SK-N-SH (cell line): Measurements from ENCODE around the gene DENND1A. TPM values are rescaled to one million over a fixed set of nuclear protein-coding genes. Genes with fewer than 3 reads are reported as not detected.

ENCODE experiments used
- CTCF ChIA-PET: fragments of 300-600, 350-600 bp; formaldehyde crosslinking; extraction: SDS; loops from one replicate; lab custom pipeline; 2021; lab: Yijun Ruan, JAX
- POLR2A ChIA-PET: fragments of 350-600 bp; sonication (Branson Sonifier 250); formaldehyde crosslinking; extraction: SDS; loops from one replicate; lab custom pipeline; 2020; ENCODE audit warnings: antibody characterized with exemption, inconsistent platforms; lab: Yijun Ruan, JAX
- DNase-seq: peaks from one replicate; pipeline ENCODE4 v3.0.0; 2012
- H2AFZ ChIP-seq: fragments of 200-600 bp; sonication (generic); 2 replicates; pipeline ENCODE4 v1.8.1; 2016; ENCODE audit warnings: antibody characterized with exemption, mild to moderate bottlenecking, low read depth
- H3F3A ChIP-seq: fragments of 200-600 bp; sonication (generic); replicated peaks from 2 replicates; pipeline ENCODE3; 2016; ENCODE audit warnings: antibody characterized with exemption, mild to moderate bottlenecking; ENCODE audit not compliant: insufficient read depth
- H3K27ac ChIP-seq, 2 experiments: fragments of 200-500 bp in 1 of 2; fragments of 200-600 bp in 1 of 2; sonication (Bioruptor generic) in 1 of 2; sonication (generic), shearing (Covaris generic) in 1 of 2; 2 replicates each; pipeline versions ENCODE4 v1.5.1 to v1.6.1; 2014 to 2016; ENCODE audit warnings: low read depth in 2 of 2, inconsistent platforms in 1 of 2, low read length in 1 of 2, mild to moderate bottlenecking in 1 of 2, mixed read lengths in 1 of 2
- H3K27me3 ChIP-seq: fragments of 200-600 bp; sonication (generic), shearing (Covaris generic); 2 replicates; pipeline ENCODE4 v1.6.1; 2016; ENCODE audit warnings: mixed run types; ENCODE audit not compliant: insufficient read depth
- H3K36me3 ChIP-seq, 2 experiments: fragments of 200-500 bp in 1 of 2; fragments of 200-600 bp in 1 of 2; sonication (Bioruptor generic) in 1 of 2; sonication (generic) in 1 of 2; replicated peaks in 1 of 2; 2 replicates each; pipeline versions ENCODE3 to v1.5.1; 2014 to 2016; ENCODE audit warnings: low read length in 1 of 2, mild to moderate bottlenecking in 1 of 2; ENCODE audit not compliant: insufficient read depth in 2 of 2, control insufficient read depth in 1 of 2
- H3K4me1 ChIP-seq, 2 experiments: fragments of 200-500 bp in 1 of 2; fragments of 200-600 bp in 1 of 2; sonication (Bioruptor generic) in 1 of 2; sonication (generic), shearing (Covaris generic) in 1 of 2; 2 replicates each; pipeline versions ENCODE4 v1.5.1 to v1.6.1; 2014 to 2016; ENCODE audit warnings: low read depth in 1 of 2, low read length in 1 of 2, mixed run types in 1 of 2; ENCODE audit not compliant: insufficient read depth in 2 of 2, control insufficient read depth in 1 of 2
- H3K4me2 ChIP-seq: fragments of 200-600 bp; sonication (generic), shearing (Covaris generic); 2 replicates; pipeline ENCODE4 v1.6.1; 2017; ENCODE audit warnings: mixed run types
- H3K4me3 ChIP-seq, 2 experiments: fragments of 200-500 bp in 1 of 2; fragments of 200-600 bp in 1 of 2; sonication (Bioruptor generic) in 1 of 2; sonication (generic), shearing (Covaris generic) in 1 of 2; 2 replicates each; pipeline versions ENCODE4 v1.5.1 to v1.8.1; 2014 to 2016; ENCODE audit warnings: low read depth in 2 of 2, inconsistent platforms in 1 of 2, low read length in 1 of 2, mild to moderate bottlenecking in 1 of 2, mixed read lengths in 1 of 2, moderate library complexity in 1 of 2
- H3K79me2 ChIP-seq: fragments of 200-600 bp; sonication (generic); 2 replicates; pipeline ENCODE4 v1.8.1; 2017; ENCODE audit warnings: mild to moderate bottlenecking; ENCODE audit not compliant: insufficient read depth
- H3K9ac ChIP-seq: fragments of 200-600 bp; sonication (generic); 2 replicates; pipeline ENCODE4 v1.6.1; 2017; ENCODE audit warnings: mixed run types
- H3K9me2 ChIP-seq: fragments of 200-600 bp; sonication (generic); 2 replicates; pipeline ENCODE4 v1.6.1; 2017; ENCODE audit warnings: mixed run types
- H3K9me3 ChIP-seq: fragments of 200-600 bp; sonication (generic); 2 replicates; pipeline ENCODE4 v1.6.1; 2017; ENCODE audit warnings: mixed run types, mild to moderate bottlenecking, moderate library complexity
- H4K20me1 ChIP-seq: fragments of 200-600 bp; sonication (generic); 2 replicates; pipeline ENCODE4 v1.6.1; 2017; ENCODE audit warnings: mild to moderate bottlenecking, mixed run types; ENCODE audit not compliant: insufficient read depth
- CHD2 ChIP-seq: fragments of 150-350 bp; IDR thresholded peaks from 2 replicates; pipeline ENCODE4 v1.6.1; 2018; ENCODE audit warnings: low read length; ENCODE audit not compliant: partially characterized antibody
- CTCF ChIP-seq: fragments of 200-600 bp; sonication (generic); IDR thresholded peaks from 2 replicates; pipeline ENCODE4 v1.6.1; 2017; ENCODE audit warnings: antibody characterized with exemption, mild to moderate bottlenecking, moderate library complexity
- EZH2phosphoT487 ChIP-seq: fragments of 200-600 bp; sonication (generic); IDR thresholded peaks from 2 replicates; pipeline ENCODE4 v1.6.1; 2017; ENCODE audit warnings: low read depth, mixed run types, mild to moderate bottlenecking, antibody characterized with exemption, moderate library complexity, borderline replicate concordance
- FOSL2 ChIP-seq: IDR thresholded peaks from 2 replicates; pipeline ENCODE4 v1.4.0; 2012; ENCODE audit warnings: low read depth, mild to moderate bottlenecking, moderate library complexity, borderline replicate concordance
- FOXJ3 ChIP-seq: sonication (generic); formaldehyde crosslinking; IDR thresholded peaks from 2 replicates; pipeline ENCODE4 v1.5.1; 2020; ENCODE audit warnings: mild to moderate bottlenecking, missing genetic modification reagents
- FOXM1 ChIP-seq: IDR thresholded peaks from 2 replicates; pipeline ENCODE4 v1.4.0; 2012; ENCODE audit warnings: low read depth, mild to moderate bottlenecking
- GATA2 ChIP-seq: sonication (generic); formaldehyde crosslinking; IDR thresholded peaks from 2 replicates; pipeline ENCODE4 v1.5.0; 2020; ENCODE audit warnings: mild to moderate bottlenecking, missing genetic modification reagents
- IRF3 ChIP-seq: fragments of 150-350 bp; IDR thresholded peaks from 2 replicates; pipeline ENCODE4 v1.6.1; 2016; ENCODE audit warnings: mild to moderate bottlenecking, low read depth, low read length
- MAX ChIP-seq: IDR thresholded peaks from 2 replicates; pipeline ENCODE4 v1.4.0; 2012; ENCODE audit warnings: low read depth
- NRF1 ChIP-seq: IDR thresholded peaks from 2 replicates; pipeline ENCODE4 v1.6.1; 2012; ENCODE audit warnings: low read depth, mild to moderate bottlenecking, low read length
- PBX3 ChIP-seq: IDR thresholded peaks from 2 replicates; pipeline ENCODE4; 2012
- POLR2AphosphoS5 ChIP-seq: IDR thresholded peaks from 2 replicates; pipeline ENCODE4 v1.6.1; 2012; ENCODE audit warnings: low read depth, low read length
- RCOR1 ChIP-seq: fragments of 150-350 bp; IDR thresholded peaks from 2 replicates; pipeline ENCODE4 v1.6.1; 2017; ENCODE audit warnings: antibody characterized with exemption, low read length
- RFX5 ChIP-seq: IDR thresholded peaks from 2 replicates; pipeline ENCODE4 v1.6.1; 2012; ENCODE audit warnings: mild to moderate bottlenecking, improper control_type of control experiment, low read length
- TCF12 ChIP-seq: IDR thresholded peaks from 2 replicates; pipeline ENCODE4 v1.4.0; 2012
- TEAD4 ChIP-seq: IDR thresholded peaks from 2 replicates; pipeline ENCODE4 v1.4.0; 2012; ENCODE audit warnings: mild to moderate bottlenecking, borderline replicate concordance; ENCODE audit not compliant: insufficient read depth
- WGBS: methylation state at CpG from one replicate; pipeline ENCODE4 v1.1.6; 2017; ENCODE audit warnings: low lambda C conversion rate; 5-methylcytosine and 5-hydroxymethylcytosine counted together
- polyA plus RNA-seq, 3 experiments: library from polyadenylated mRNA; depleted of rRNA; stranded (reverse); fragments of >200 nt; gene quantifications; 2 replicates each; pipeline ENCODE4 v1.2.3, GENCODE V29; 2012

DENND1A gene
- polyA plus RNA-seq, 1 of the 3 experiments (the other 2 are of a cell fraction): 25.4 TPM

- peaks cover 5% of the 10 kb centered on the region; the same call in 1 of the 2 replicates for H3K27me3 ChIP-seq
- H3K36me3 ChIP-seq: no peaks in the 10 kb centered on the region
- no peak overlapping the region for H3K4me2 ChIP-seq
- H3F3A ChIP-seq: no peaks in the 10 kb centered on the region
- no peaks in the 10 kb centered on the region for H3K9me3 ChIP-seq
- no peak overlapping the region for H3K9ac ChIP-seq
- ChIA-PET CTCF (no interaction called here), POLR2A (no interaction called here)
- no peaks in the 10 kb centered on the region for H3K9me2 ChIP-seq
- no peaks in the 10 kb centered on the region for H3K79me2 ChIP-seq
- H4K20me1 ChIP-seq: no peaks in the 10 kb centered on the region
- H2AFZ ChIP-seq: no peak overlapping the region
- no peak overlapping the region for H3K27ac ChIP-seq
- H3K4me3 ChIP-seq: no peak overlapping the region
- no peak for DNase-seq
- H3K4me1 ChIP-seq: no peaks in the 10 kb centered on the region
- 14% methylated on average over 3 of the region's 3 CpGs for WGBS
- TF ChIP-seq GATA2: no peak
- TF ChIP-seq TEAD4: no peak
- no peak for TF ChIP-seq FOXM1
- no peak for TF ChIP-seq POLR2AphosphoS5
- no peak for TF ChIP-seq EZH2phosphoT487
- TF ChIP-seq PBX3: no peak
- no peak for TF ChIP-seq CTCF
- no peak for TF ChIP-seq MAX
- no peak for TF ChIP-seq CHD2
- no peak for TF ChIP-seq TCF12
- TF ChIP-seq IRF3: no peak
- TF ChIP-seq RFX5: no peak
- TF ChIP-seq FOXJ3 (CRISPR knock-in tag): no peak
- no peak for TF ChIP-seq NRF1
- TF ChIP-seq FOSL2: no peak
- TF ChIP-seq RCOR1: no peak
Observed at GRCh38 chr9:123948286-123948685, 18.4 kb upstream of the DENND1A start.
